Astrocyte (in vitro differentiated cells and primary cell): ENCODE measurements around the gene MSRB3. TPM values are rescaled to one million over a fixed set of nuclear protein-coding genes. Genes with fewer than 3 reads are reported as not detected.

ENCODE experiments used
- DNase-seq: peaks from one replicate; pipeline ENCODE4 v3.0.0-alpha.2; 2010; ENCODE audit warnings: low read depth
- FAIRE-seq: peaks from 2 replicates; lab custom pipeline; 2011; peaks lifted over from hg19 to GRCh38; lab: Jason Lieb, UNC
- H2AFZ ChIP-seq: 2 replicates; pipeline ENCODE4 v1.6.0; 2012; ENCODE audit warnings: low read depth, low read length, inconsistent platforms
- H3K27ac ChIP-seq: 2 replicates; pipeline ENCODE4 v1.5.1; 2011; ENCODE audit warnings: low read depth, low read length, inconsistent platforms
- H3K27me3 ChIP-seq: 2 replicates; pipeline ENCODE4 v1.6.0; 2011; ENCODE audit warnings: low read length, inconsistent platforms; ENCODE audit not compliant: insufficient read depth
- H3K36me3 ChIP-seq: 2 replicates; pipeline ENCODE4 v1.5.1; 2011; ENCODE audit warnings: low read length, inconsistent platforms; ENCODE audit not compliant: insufficient read depth
- H3K4me1 ChIP-seq: 2 replicates; pipeline ENCODE4 v1.5.1; 2011; ENCODE audit warnings: low read length, inconsistent platforms; ENCODE audit not compliant: insufficient read depth
- H3K4me2 ChIP-seq: 2 replicates; pipeline ENCODE4 v1.6.0; 2012; ENCODE audit warnings: low read length, inconsistent platforms
- H3K4me3 ChIP-seq: 2 replicates; pipeline ENCODE4 v1.5.1; 2011; ENCODE audit warnings: low read depth, mild to moderate bottlenecking, low read length, inconsistent platforms; ENCODE audit not compliant: insufficient read depth
- H3K79me2 ChIP-seq: 2 replicates; pipeline ENCODE4 v1.6.0; 2012; ENCODE audit warnings: mild to moderate bottlenecking, low read length, inconsistent platforms; ENCODE audit not compliant: insufficient read depth
- H3K9ac ChIP-seq: 2 replicates; pipeline ENCODE4 v1.6.0; 2012; ENCODE audit warnings: mild to moderate bottlenecking, low read length, inconsistent platforms
- H3K9me3 ChIP-seq: 2 replicates; pipeline ENCODE4 v1.5.1; 2012; ENCODE audit warnings: low read depth, mild to moderate bottlenecking, low read length, inconsistent platforms; ENCODE audit not compliant: insufficient read depth
- H4K20me1 ChIP-seq: 2 replicates; pipeline ENCODE4 v1.6.0; 2012; ENCODE audit warnings: low read length, inconsistent platforms; ENCODE audit not compliant: insufficient read depth
- H3K27ac Mint-ChIP-seq: one replicate; pipeline ENCODE4 v1.8.0; 2021; ENCODE audit warnings: mild to moderate bottlenecking, mixed read lengths; ENCODE audit not compliant: unreplicated experiment
- H3K27me3 Mint-ChIP-seq: one replicate; pipeline ENCODE4 v1.8.0; 2021; ENCODE audit warnings: low read depth, mixed read lengths; ENCODE audit not compliant: unreplicated experiment
- H3K36me3 Mint-ChIP-seq: one replicate; pipeline ENCODE4 v1.8.0; 2021; ENCODE audit warnings: low read depth, mixed read lengths; ENCODE audit not compliant: unreplicated experiment
- H3K4me1 Mint-ChIP-seq: one replicate; pipeline ENCODE4 v1.8.0; 2021; ENCODE audit warnings: low read depth, mixed read lengths; ENCODE audit not compliant: unreplicated experiment
- H3K4me3 Mint-ChIP-seq: one replicate; pipeline ENCODE4 v1.8.0; 2021; ENCODE audit warnings: mild to moderate bottlenecking, moderate library complexity, mixed read lengths; ENCODE audit not compliant: unreplicated experiment
- H3K9me3 Mint-ChIP-seq: one replicate; pipeline ENCODE4 v1.8.0; 2021; ENCODE audit warnings: mild to moderate bottlenecking, mixed read lengths; ENCODE audit not compliant: unreplicated experiment
- CTCF ChIP-seq: IDR thresholded peaks from 2 replicates; pipeline ENCODE4 v1.5.1; 2011; ENCODE audit warnings: low read depth, mild to moderate bottlenecking, inconsistent platforms, low read length, moderate library complexity; ENCODE audit not compliant: insufficient read depth
- EZH2 ChIP-seq: IDR thresholded peaks from 2 replicates; pipeline ENCODE4 v1.6.1; 2012; ENCODE audit warnings: mild to moderate bottlenecking, low read length, inconsistent platforms; ENCODE audit not compliant: insufficient read depth
- total RNA-seq: library from RNA; stranded (reverse); gene quantifications from 2 replicates; pipeline ENCODE4 v1.2.1, GENCODE V29; 2021

The MSRB3 gene
- total RNA-seq, 1 donor from 2014 or later, result 73.0 TPM

GRCh38 chr12:65287426-65287825 lies 8.9 kb downstream of the MSRB3 start:
- Mint-ChIP-seq H3K4me3 (no peak overlapping the region), H3K9me3 (no peaks in the 10 kb centered on the region), H3K27me3 (no peaks in the 10 kb centered on the region), H3K4me1 (peaks cover 6% of the 10 kb centered on the region), H3K27ac (no peak overlapping the region), H3K36me3 (peaks cover 2% of the 10 kb centered on the region)
- TF ChIP-seq CTCF (no peak), EZH2 (no peak)
- H3K36me3 ChIP-seq, result peaks cover 8% of the 10 kb centered on the region
- peaks cover 96% of the 10 kb centered on the region for H3K79me2 ChIP-seq
- H3K27ac ChIP-seq, result no peak overlapping the region
- no peak overlapping the region for H2AFZ ChIP-seq
- no peak overlapping the region for H3K4me3 ChIP-seq
- no peaks in the 10 kb centered on the region for H3K27me3 ChIP-seq
- H3K4me2 ChIP-seq, result no peak overlapping the region
- DNase-seq (no peak), FAIRE-seq (no peak)
- H4K20me1 ChIP-seq, result peaks cover 72% of the 10 kb centered on the region
- H3K4me1 ChIP-seq, result no peaks in the 10 kb centered on the region
- no peak overlapping the region for H3K9ac ChIP-seq
- no peaks in the 10 kb centered on the region for H3K9me3 ChIP-seq

DNA sequence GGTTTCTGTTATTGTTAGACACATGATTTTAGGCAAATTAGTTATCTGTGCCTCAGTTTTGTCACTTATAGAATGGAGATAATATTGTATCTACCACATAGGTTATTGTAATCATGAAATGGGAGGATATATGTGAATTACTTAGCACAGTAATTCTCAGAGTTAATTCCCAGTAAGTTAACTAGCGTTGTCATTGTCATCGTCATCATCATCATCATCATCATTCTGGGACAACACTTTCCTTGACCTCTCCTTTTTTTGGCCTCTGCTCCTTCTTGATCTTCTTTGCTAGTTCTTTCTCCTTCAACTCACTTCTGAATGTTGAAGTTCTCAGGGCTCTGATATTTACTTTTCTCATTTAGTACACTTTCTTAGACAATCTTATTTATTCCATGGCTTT lies 13.8 kb downstream of the MSRB3 start:
- peaks cover 4% of the 10 kb centered on the region for H3K4me1 Mint-ChIP-seq
- H3K27me3 ChIP-seq, result no peaks in the 10 kb centered on the region
- FAIRE-seq (no peak), DNase-seq (no peak)
- no peaks in the 10 kb centered on the region for H3K4me1 ChIP-seq
- H3K4me3 ChIP-seq, result no peak overlapping the region
- H3K79me2 ChIP-seq, result peaks cover 92% of the 10 kb centered on the region
- no peak for TF ChIP-seq EZH2
- TF ChIP-seq CTCF, result no peak
- no peaks in the 10 kb centered on the region for H3K9me3 ChIP-seq
- H2AFZ ChIP-seq, result no peak overlapping the region
- peaks cover 2% of the 10 kb centered on the region for H3K9me3 Mint-ChIP-seq
- H3K27ac ChIP-seq, result no peak overlapping the region
- peaks cover 74% of the 10 kb centered on the region for H4K20me1 ChIP-seq
- H3K4me2 ChIP-seq, result no peak overlapping the region
- no peak overlapping the region for H3K4me3 Mint-ChIP-seq
- H3K27ac Mint-ChIP-seq, result no peak overlapping the region
- no peaks in the 10 kb centered on the region for H3K36me3 ChIP-seq
- H3K27me3 Mint-ChIP-seq, result no peaks in the 10 kb centered on the region
- H3K36me3 Mint-ChIP-seq, result peaks cover 4% of the 10 kb centered on the region
- no peak overlapping the region for H3K9ac ChIP-seq

GRCh38 chr12:65293735-65294134 lies 15.3 kb downstream of the MSRB3 start:
- Mint-ChIP-seq H3K27ac (no peak overlapping the region), H3K4me1 (peaks cover 4% of the 10 kb centered on the region), H3K36me3 (peaks cover 2% of the 10 kb centered on the region), H3K27me3 (no peaks in the 10 kb centered on the region), H3K9me3 (peaks cover 2% of the 10 kb centered on the region), H3K4me3 (no peak overlapping the region)
- no peak for DNase-seq
- Histone ChIP-seq H3K9ac (no peak overlapping the region), H3K4me3 (no peak overlapping the region), H3K27ac (no peak overlapping the region), H2AFZ (no peak overlapping the region), H3K36me3 (no peaks in the 10 kb centered on the region), H3K9me3 (no peaks in the 10 kb centered on the region), H4K20me1 (peaks cover 67% of the 10 kb centered on the region), H3K27me3 (no peaks in the 10 kb centered on the region), H3K4me1 (no peaks in the 10 kb centered on the region), H3K4me2 (no peak overlapping the region), H3K79me2 (peaks cover 84% of the 10 kb centered on the region)
- FAIRE-seq, result no peak
- TF ChIP-seq CTCF (no peak), EZH2 (no peak)
